HG02840 (cell line): ENCODE data around the gene BCL2L14.
"Not testable (repeated sequence)": the region's sequence is repeated elsewhere in the genome, so short reads cannot be mapped to it uniquely, and the experiment has no call there.

Experiments
- ATAC-seq: cut with Tn5 transposase; IDR thresholded peaks from one replicate; pipeline ENCODE4 v1.9.1; 2021; ENCODE audit warnings: mild to moderate bottlenecking, moderate library complexity, moderate number of reproducible peaks; ENCODE audit not compliant: unreplicated experiment, low FRiP score

Gene BCL2L14

GRCh38 chr12:12099102-12099501 lies 28.4 kb downstream of the BCL2L14 start:
- no peak for ATAC-seq

- ATAC-seq = no peak
These were observed 36.9 kb downstream of the BCL2L14 start for GRCh38 chr12:12107678-12108077.

- ATAC-seq = no peak
These were observed 37.8 kb downstream of the BCL2L14 start for GRCh38 chr12:12108441-12109058.

- ATAC-seq = not testable (repeated sequence)
These were observed 40.3 kb downstream of the BCL2L14 start for GRCh38 chr12:12110923-12111555.

- ATAC-seq = no peak
These were observed 44.8 kb downstream of the BCL2L14 start for GRCh38 chr12:12115514-12115913.

GRCh38 chr12:12116677-12117076 lies 45.9 kb downstream of the BCL2L14 start:
- ATAC-seq = no peak

- ATAC-seq = no peak
These were observed 50.3 kb downstream of the BCL2L14 start for GRCh38 chr12:12121061-12121460.

GRCh38 chr12:12123036-12123604 lies 52.4 kb downstream of the BCL2L14 start:
- no peak for ATAC-seq

GRCh38 chr12:12126551-12126950 lies 55.8 kb downstream of the BCL2L14 start:
- no peak for ATAC-seq

GRCh38 chr12:12127304-12127703 lies 56.6 kb downstream of the BCL2L14 start:
- ATAC-seq = no peak

GRCh38 chr12:12128670-12129069 lies 57.9 kb downstream of the BCL2L14 start:
- no peak for ATAC-seq

GRCh38 chr12:12133259-12133658 lies 62.5 kb downstream of the BCL2L14 start:
- ATAC-seq = no peak

- ATAC-seq = no peak
These were observed 63.0 kb downstream of the BCL2L14 start for GRCh38 chr12:12133785-12134184.

GRCh38 chr12:12138203-12139154 lies 67.7 kb downstream of the BCL2L14 start:
- ATAC-seq = no peak

- no peak for ATAC-seq
These were observed 70.3 kb downstream of the BCL2L14 start for GRCh38 chr12:12141000-12141399.

GRCh38 chr12:12144531-12144930 lies 73.8 kb downstream of the BCL2L14 start:
- not testable (repeated sequence) for ATAC-seq

- ATAC-seq = no peak
These were observed 76.4 kb downstream of the BCL2L14 start for GRCh38 chr12:12147111-12147510.
